Liver (tissue), 2 donors: ENCODE results near the gene ANKEF1.

ENCODE experiments used
- CTCF ChIP-seq: fragments of 150-350 bp; IDR thresholded peaks from 2 replicates; pipeline ENCODE4 v1.5.1; 2017; ENCODE audit warnings: improper control_type of control experiment, low read depth, low read length; ENCODE audit not compliant: missing input control
- REST ChIP-seq: IDR thresholded peaks from 2 replicates; pipeline ENCODE4 v1.6.1; 2016; ENCODE audit warnings: antibody characterized with exemption, mild to moderate bottlenecking
- donor health status: healthy.

GRCh38 chr20:9995510-9996272 is 39.1 kb upstream of the ANKEF1 start:
- no peak for TF ChIP-seq REST
- no peak for TF ChIP-seq CTCF
